Measurements from ENCODE around the gene RABGAP1.

DNA sequence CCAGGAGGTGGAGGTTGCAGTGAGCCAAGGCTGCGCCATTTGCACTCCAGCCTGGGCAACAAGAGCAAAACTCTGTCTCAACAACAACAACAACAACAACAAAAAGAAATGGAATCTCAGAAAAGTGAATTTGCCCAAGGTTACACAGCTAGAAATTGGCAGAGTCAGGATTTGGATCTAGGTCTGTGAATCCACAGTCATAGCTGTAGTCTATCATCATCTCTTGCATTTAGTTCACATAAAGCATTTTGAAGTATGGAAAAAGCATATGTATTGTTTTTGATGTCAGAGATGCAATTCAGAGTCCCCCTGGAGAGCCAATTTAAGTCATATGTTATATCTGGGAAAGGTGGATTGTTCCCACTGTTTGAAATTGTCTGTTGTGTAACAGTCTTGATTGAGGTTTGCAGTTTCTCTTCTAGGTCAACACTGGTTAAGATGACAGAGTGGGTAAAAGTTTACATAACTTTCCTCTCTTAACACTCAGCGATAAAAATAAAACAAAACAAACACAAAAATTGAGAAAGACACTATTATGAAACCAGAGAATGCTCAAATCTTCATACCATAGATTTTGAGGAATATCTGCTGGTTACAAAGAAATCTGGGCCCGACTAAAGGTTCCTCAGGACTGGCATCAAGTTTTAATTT is 71.2 kb downstream of the RABGAP1 start:
- TF ChIP-seq, protein P1, sequence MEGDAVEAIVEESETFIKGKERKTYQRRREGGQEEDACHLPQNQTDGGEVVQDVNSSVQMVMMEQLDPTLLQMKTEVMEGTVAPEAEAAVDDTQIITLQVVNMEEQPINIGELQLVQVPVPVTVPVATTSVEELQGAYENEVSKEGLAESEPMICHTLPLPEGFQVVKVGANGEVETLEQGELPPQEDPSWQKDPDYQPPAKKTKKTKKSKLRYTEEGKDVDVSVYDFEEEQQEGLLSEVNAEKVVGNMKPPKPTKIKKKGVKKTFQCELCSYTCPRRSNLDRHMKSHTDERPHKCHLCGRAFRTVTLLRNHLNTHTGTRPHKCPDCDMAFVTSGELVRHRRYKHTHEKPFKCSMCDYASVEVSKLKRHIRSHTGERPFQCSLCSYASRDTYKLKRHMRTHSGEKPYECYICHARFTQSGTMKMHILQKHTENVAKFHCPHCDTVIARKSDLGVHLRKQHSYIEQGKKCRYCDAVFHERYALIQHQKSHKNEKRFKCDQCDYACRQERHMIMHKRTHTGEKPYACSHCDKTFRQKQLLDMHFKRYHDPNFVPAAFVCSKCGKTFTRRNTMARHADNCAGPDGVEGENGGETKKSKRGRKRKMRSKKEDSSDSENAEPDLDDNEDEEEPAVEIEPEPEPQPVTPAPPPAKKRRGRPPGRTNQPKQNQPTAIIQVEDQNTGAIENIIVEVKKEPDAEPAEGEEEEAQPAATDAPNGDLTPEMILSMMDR (conservative IDR thresholded peaks at IDR 0.05; ENCODE audit: low read depth, low read length), result no peak
- no peak for TF ChIP-seq EZH2 (IDR thresholded peaks at IDR 0.05; ENCODE audit: borderline replicate concordance, low read depth, low read length, poor library complexity, severe bottlenecking)

All from A673 (cell line).